IMR-90 (cell line): ENCODE results near the gene JAK1.

Experiments used
- BHLHE40 ChIP-seq: fragments of 150-350 bp; IDR thresholded peaks from 2 replicates; pipeline ENCODE4 v1.6.1; 2016; ENCODE audit warnings: mild to moderate bottlenecking, low read depth, low read length
- CEBPB ChIP-seq: IDR thresholded peaks from 2 replicates; pipeline ENCODE4 v1.6.1; 2012; ENCODE audit warnings: low read depth, low read length, improper control_type of control experiment
- MAFK ChIP-seq: IDR thresholded peaks from 2 replicates; pipeline ENCODE4 v1.6.1; 2012; ENCODE audit warnings: low read depth, low read length, improper control_type of control experiment
- MAZ ChIP-seq: IDR thresholded peaks from 2 replicates; pipeline ENCODE4 v1.6.1; 2012; ENCODE audit warnings: low read depth, mild to moderate bottlenecking, low read length, improper control_type of control experiment, moderate library complexity, borderline replicate concordance
- POLR2A ChIP-seq: IDR thresholded peaks from 2 replicates; pipeline ENCODE4 v1.6.1; 2012; ENCODE audit warnings: mild to moderate bottlenecking, low read depth, low read length
- RAD21 ChIP-seq: IDR thresholded peaks from 2 replicates; pipeline ENCODE4 v1.6.1; 2012; ENCODE audit warnings: low read length, improper control_type of control experiment
- RFX5 ChIP-seq: IDR thresholded peaks from 2 replicates; pipeline ENCODE4 v1.8.0; 2012; ENCODE audit warnings: low read depth, mild to moderate bottlenecking, low read length, moderate library complexity
- SMC3 ChIP-seq: fragments of 150-350 bp; IDR thresholded peaks from 2 replicates; pipeline ENCODE4 v1.6.1; 2016; ENCODE audit warnings: low read depth, mild to moderate bottlenecking, antibody characterized with exemption, low read length, moderate library complexity
- TF ChIP-seq, protein P1 (sequence below): conservative IDR thresholded peaks from 2 replicates; pipeline ENCODE4 v1.5.1; 2012; ENCODE audit warnings: mild to moderate bottlenecking, low read depth, low read length, improper control_type of control experiment
- TF ChIP-seq, protein P2 (sequence below): fragments of 150-350 bp; IDR thresholded peaks from 2 replicates; pipeline ENCODE4 v1.6.1; 2017; ENCODE audit warnings: mild to moderate bottlenecking, antibody characterized with exemption, low read length, low read depth

DNA sequence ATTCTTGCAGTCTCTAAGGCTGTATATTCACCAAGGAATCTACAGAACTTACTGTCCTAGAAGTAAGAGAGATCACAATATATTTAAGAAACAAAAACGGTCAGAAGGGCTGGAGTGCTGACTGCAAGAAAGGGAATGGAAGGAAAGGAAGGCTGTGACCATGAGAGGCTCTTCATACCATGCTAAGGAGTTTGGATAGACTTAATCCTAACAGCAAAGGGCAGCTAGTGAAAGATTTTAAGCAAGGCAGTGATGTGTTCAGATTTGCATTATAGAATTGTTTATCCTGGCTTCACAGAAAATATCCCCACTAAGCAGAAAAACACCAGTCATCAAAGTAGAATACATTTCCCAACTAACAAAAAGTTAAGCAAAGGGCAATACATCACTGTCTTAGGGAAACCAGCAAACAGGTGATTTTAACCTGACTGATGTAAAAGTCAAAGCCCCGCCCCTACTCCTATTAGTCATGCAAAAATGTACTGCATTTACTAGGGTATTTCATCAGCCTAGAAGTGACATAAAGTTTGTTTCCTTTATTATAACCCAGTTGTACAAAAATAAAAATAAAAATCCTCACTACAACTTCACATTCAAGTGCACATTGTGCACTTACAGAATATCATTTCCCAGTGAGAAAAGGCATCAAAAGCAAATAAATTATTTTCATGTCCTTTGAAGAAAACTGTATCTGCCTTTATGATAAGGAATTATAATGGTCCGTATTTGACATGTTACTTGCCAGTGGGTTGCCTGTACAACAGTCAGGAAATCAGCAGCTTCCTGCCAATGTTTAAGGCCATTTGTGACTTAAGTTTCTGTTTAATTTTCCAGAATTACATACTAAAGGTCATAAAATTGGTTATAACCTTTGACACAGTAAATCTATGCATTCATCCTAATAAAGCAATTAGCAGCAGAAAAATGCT lies 17.2 kb downstream of the JAK1 start:
- TF ChIP-seq POLR2A (no peak), CEBPB (no peak), RAD21 (no peak), MAFK (0 out of 2 replicates have a peak, but pooled peaks have one; percentile 4), BHLHE40 (no peak), SMC3 (no peak), MAZ (no peak), RFX5 (no peak)
- TF ChIP-seq, protein P1, sequence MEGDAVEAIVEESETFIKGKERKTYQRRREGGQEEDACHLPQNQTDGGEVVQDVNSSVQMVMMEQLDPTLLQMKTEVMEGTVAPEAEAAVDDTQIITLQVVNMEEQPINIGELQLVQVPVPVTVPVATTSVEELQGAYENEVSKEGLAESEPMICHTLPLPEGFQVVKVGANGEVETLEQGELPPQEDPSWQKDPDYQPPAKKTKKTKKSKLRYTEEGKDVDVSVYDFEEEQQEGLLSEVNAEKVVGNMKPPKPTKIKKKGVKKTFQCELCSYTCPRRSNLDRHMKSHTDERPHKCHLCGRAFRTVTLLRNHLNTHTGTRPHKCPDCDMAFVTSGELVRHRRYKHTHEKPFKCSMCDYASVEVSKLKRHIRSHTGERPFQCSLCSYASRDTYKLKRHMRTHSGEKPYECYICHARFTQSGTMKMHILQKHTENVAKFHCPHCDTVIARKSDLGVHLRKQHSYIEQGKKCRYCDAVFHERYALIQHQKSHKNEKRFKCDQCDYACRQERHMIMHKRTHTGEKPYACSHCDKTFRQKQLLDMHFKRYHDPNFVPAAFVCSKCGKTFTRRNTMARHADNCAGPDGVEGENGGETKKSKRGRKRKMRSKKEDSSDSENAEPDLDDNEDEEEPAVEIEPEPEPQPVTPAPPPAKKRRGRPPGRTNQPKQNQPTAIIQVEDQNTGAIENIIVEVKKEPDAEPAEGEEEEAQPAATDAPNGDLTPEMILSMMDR, result no peak
- TF ChIP-seq, protein P2, sequence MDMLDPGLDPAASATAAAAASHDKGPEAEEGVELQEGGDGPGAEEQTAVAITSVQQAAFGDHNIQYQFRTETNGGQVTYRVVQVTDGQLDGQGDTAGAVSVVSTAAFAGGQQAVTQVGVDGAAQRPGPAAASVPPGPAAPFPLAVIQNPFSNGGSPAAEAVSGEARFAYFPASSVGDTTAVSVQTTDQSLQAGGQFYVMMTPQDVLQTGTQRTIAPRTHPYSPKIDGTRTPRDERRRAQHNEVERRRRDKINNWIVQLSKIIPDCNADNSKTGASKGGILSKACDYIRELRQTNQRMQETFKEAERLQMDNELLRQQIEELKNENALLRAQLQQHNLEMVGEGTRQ, result no peak
